GM19351 (cell line): ENCODE results near the gene SLC25A13.

Experiments
- ATAC-seq: cut with Tn5 transposase; IDR thresholded peaks from one replicate; pipeline ENCODE4 v1.9.1; 2021; ENCODE audit warnings: mild to moderate bottlenecking, moderate library complexity; ENCODE audit not compliant: unreplicated experiment

SLC25A13 gene

GRCh38 chr7:96104984-96105383 is 216.9 kb downstream of the SLC25A13 start:
- no peak for ATAC-seq

- no peak for ATAC-seq
These were observed 219.6 kb downstream of the SLC25A13 start for GRCh38 chr7:96102096-96102811.

GRCh38 chr7:96100737-96101136 is 221.2 kb downstream of the SLC25A13 start:
- ATAC-seq, result no peak

GRCh38 chr7:96097835-96098234 is 224.1 kb downstream of the SLC25A13 start:
- ATAC-seq, result no peak

GRCh38 chr7:96093435-96093834 is 228.5 kb downstream of the SLC25A13 start:
- ATAC-seq, result no peak

- ATAC-seq, result no peak
These were observed 231.1 kb downstream of the SLC25A13 start for GRCh38 chr7:96090756-96091155.

- no peak for ATAC-seq
These were observed 232.4 kb downstream of the SLC25A13 start for GRCh38 chr7:96089511-96089910.

- no peak for ATAC-seq
These were observed 233.3 kb downstream of the SLC25A13 start for GRCh38 chr7:96088579-96088978.

GRCh38 chr7:96085953-96086352 is 235.9 kb downstream of the SLC25A13 start:
- ATAC-seq, result no peak

GRCh38 chr7:96084881-96085553 is 236.9 kb downstream of the SLC25A13 start:
- no peak for ATAC-seq

GRCh38 chr7:96080027-96080426 is 241.9 kb downstream of the SLC25A13 start:
- no peak for ATAC-seq

GRCh38 chr7:96076350-96076707 is 245.6 kb downstream of the SLC25A13 start:
- ATAC-seq, result no peak

- ATAC-seq, result peak; percentile 91
These were observed 246.2 kb downstream of the SLC25A13 start for GRCh38 chr7:96075510-96076349.

GRCh38 chr7:96074871-96075270 is 247.0 kb downstream of the SLC25A13 start:
- ATAC-seq, result no peak
